Activated naive CD8-positive, alpha-beta T cell (primary cell): ENCODE results near the gene GNG3.

Experiments
- H3K27ac Mint-ChIP-seq: one replicate; pipeline ENCODE4 v1.8.0; 2021; ENCODE audit warnings: mixed read lengths
- H3K27me3 Mint-ChIP-seq: one replicate; pipeline ENCODE4 v1.8.0; 2021; ENCODE audit warnings: mixed read lengths
- H3K36me3 Mint-ChIP-seq: one replicate; pipeline ENCODE4 v1.8.0; 2021; ENCODE audit warnings: mixed read lengths
- H3K4me1 Mint-ChIP-seq: one replicate; pipeline ENCODE4 v1.8.0; 2021; ENCODE audit warnings: low read depth, mixed read lengths
- H3K4me3 Mint-ChIP-seq: one replicate; pipeline ENCODE4 v1.8.0; 2021; ENCODE audit warnings: mild to moderate bottlenecking, mixed read lengths
- H3K9me3 Mint-ChIP-seq: one replicate; pipeline ENCODE4 v1.8.0; 2021; ENCODE audit warnings: low read depth, mixed read lengths

GNG3 gene

GRCh38 chr11:62705880-62706849 is 1.3 kb upstream of the GNG3 start:
- H3K27me3 Mint-ChIP-seq: no peaks in the 10 kb centered on the region
- H3K4me1 Mint-ChIP-seq: peaks cover 41% of the 10 kb centered on the region
- H3K36me3 Mint-ChIP-seq: peaks cover 8% of the 10 kb centered on the region
- H3K27ac Mint-ChIP-seq: peak overlapping the region; percentile 78
- peak overlapping the region; percentile 87 for H3K4me3 Mint-ChIP-seq
- H3K9me3 Mint-ChIP-seq: no peaks in the 10 kb centered on the region

GRCh38 chr11:62706850-62707247 is 627 bp upstream of the GNG3 start:
- Mint-ChIP-seq H3K36me3 (peaks cover 7% of the 10 kb centered on the region), H3K27me3 (no peaks in the 10 kb centered on the region), H3K9me3 (no peaks in the 10 kb centered on the region), H3K4me1 (peaks cover 41% of the 10 kb centered on the region), H3K27ac (peak overlapping the region; percentile 78), H3K4me3 (peak overlapping the region; percentile 73)

- H3K36me3 Mint-ChIP-seq: peaks cover 9% of the 10 kb centered on the region
- H3K4me1 Mint-ChIP-seq: peaks cover 55% of the 10 kb centered on the region
- peak overlapping the region; percentile 97 for H3K27ac Mint-ChIP-seq
- no peaks in the 10 kb centered on the region for H3K27me3 Mint-ChIP-seq
- peak overlapping the region; percentile 91 for H3K4me3 Mint-ChIP-seq
- no peaks in the 10 kb centered on the region for H3K9me3 Mint-ChIP-seq
These were observed 916 bp downstream of the GNG3 start for GRCh38 chr11:62708392-62708791.

- Mint-ChIP-seq H3K4me3 (peak overlapping the region; percentile 91), H3K36me3 (peaks cover 9% of the 10 kb centered on the region), H3K4me1 (peaks cover 58% of the 10 kb centered on the region), H3K27ac (peak overlapping the region; percentile 97), H3K9me3 (no peaks in the 10 kb centered on the region), H3K27me3 (no peaks in the 10 kb centered on the region)
These were observed 1.3 kb downstream of the GNG3 start for GRCh38 chr11:62708793-62709192.

- H3K4me3 Mint-ChIP-seq: peak overlapping the region; percentile 91
- peaks cover 11% of the 10 kb centered on the region for H3K36me3 Mint-ChIP-seq
- H3K27ac Mint-ChIP-seq: peak overlapping the region; percentile 97
- H3K9me3 Mint-ChIP-seq: no peaks in the 10 kb centered on the region
- H3K4me1 Mint-ChIP-seq: peaks cover 63% of the 10 kb centered on the region
- no peaks in the 10 kb centered on the region for H3K27me3 Mint-ChIP-seq
These were observed 1.9 kb downstream of the GNG3 start for GRCh38 chr11:62709247-62710000.

GRCh38 chr11:62710001-62710345 is 2.5 kb downstream of the GNG3 start:
- Mint-ChIP-seq H3K27me3 (no peaks in the 10 kb centered on the region), H3K27ac (peak overlapping the region; percentile 97), H3K9me3 (no peaks in the 10 kb centered on the region), H3K4me1 (peaks cover 65% of the 10 kb centered on the region), H3K4me3 (peak overlapping the region; percentile 91), H3K36me3 (peaks cover 12% of the 10 kb centered on the region)

GRCh38 chr11:62712276-62712812 is 4.9 kb downstream of the GNG3 start:
- Mint-ChIP-seq H3K4me3 (peak overlapping the region; percentile 42), H3K27me3 (no peaks in the 10 kb centered on the region), H3K36me3 (peaks cover 17% of the 10 kb centered on the region), H3K27ac (peak overlapping the region; percentile 88), H3K9me3 (no peaks in the 10 kb centered on the region), H3K4me1 (peaks cover 56% of the 10 kb centered on the region)

- no peaks in the 10 kb centered on the region for H3K9me3 Mint-ChIP-seq
- no peaks in the 10 kb centered on the region for H3K27me3 Mint-ChIP-seq
- H3K27ac Mint-ChIP-seq: peak overlapping the region; percentile 88
- peaks cover 17% of the 10 kb centered on the region for H3K36me3 Mint-ChIP-seq
- peaks cover 56% of the 10 kb centered on the region for H3K4me1 Mint-ChIP-seq
- no peak overlapping the region for H3K4me3 Mint-ChIP-seq
These were observed 5.4 kb downstream of the GNG3 start for GRCh38 chr11:62712861-62713260.

GRCh38 chr11:62713343-62713742 is 5.9 kb downstream of the GNG3 start:
- H3K4me3 Mint-ChIP-seq: no peak overlapping the region
- peaks cover 55% of the 10 kb centered on the region for H3K4me1 Mint-ChIP-seq
- H3K27me3 Mint-ChIP-seq: no peaks in the 10 kb centered on the region
- H3K27ac Mint-ChIP-seq: peak overlapping the region; percentile 88
- peaks cover 21% of the 10 kb centered on the region for H3K36me3 Mint-ChIP-seq
- no peaks in the 10 kb centered on the region for H3K9me3 Mint-ChIP-seq

GRCh38 chr11:62715150-62716130 is 8.0 kb downstream of the GNG3 start:
- Mint-ChIP-seq H3K36me3 (peaks cover 25% of the 10 kb centered on the region), H3K4me3 (no peak overlapping the region), H3K9me3 (no peaks in the 10 kb centered on the region), H3K27me3 (no peaks in the 10 kb centered on the region), H3K4me1 (peaks cover 49% of the 10 kb centered on the region), H3K27ac (peak overlapping the region; percentile 75)

- Mint-ChIP-seq H3K36me3 (peaks cover 22% of the 10 kb centered on the region), H3K9me3 (no peaks in the 10 kb centered on the region)
These were observed 8.7 kb downstream of the GNG3 start for GRCh38 chr11:62716206-62716605.

GRCh38 chr11:62716816-62717215 is 9.3 kb downstream of the GNG3 start:
- Mint-ChIP-seq H3K27ac (peak overlapping the region; percentile 64), H3K4me1 (peaks cover 55% of the 10 kb centered on the region), H3K36me3 (peaks cover 22% of the 10 kb centered on the region), H3K27me3 (no peaks in the 10 kb centered on the region), H3K9me3 (no peaks in the 10 kb centered on the region), H3K4me3 (no peak overlapping the region)

More at GRCh38 chr11:62716206-62716605, 8.7 kb downstream of the GNG3 start:
- Mint-ChIP-seq H3K27me3 (no peaks in the 10 kb centered on the region), H3K4me1 (peaks cover 51% of the 10 kb centered on the region), H3K27ac (peak overlapping the region; percentile 75), H3K4me3 (no peak overlapping the region)

GRCh38 chr11:62719302-62719978 is 12.0 kb downstream of the GNG3 start:
- Mint-ChIP-seq H3K27me3 (no peaks in the 10 kb centered on the region), H3K4me3 (no peak overlapping the region), H3K9me3 (no peaks in the 10 kb centered on the region), H3K4me1 (peaks cover 58% of the 10 kb centered on the region), H3K36me3 (peaks cover 24% of the 10 kb centered on the region), H3K27ac (peak overlapping the region; percentile 78)

GRCh38 chr11:62721994-62722393 is 14.5 kb downstream of the GNG3 start:
- peak overlapping the region; percentile 73 for H3K27ac Mint-ChIP-seq
- no peak overlapping the region for H3K4me3 Mint-ChIP-seq
- H3K36me3 Mint-ChIP-seq: peaks cover 28% of the 10 kb centered on the region

More at GRCh38 chr11:62721994-62722393, 14.5 kb downstream of the GNG3 start:
- H3K4me1 Mint-ChIP-seq: peaks cover 61% of the 10 kb centered on the region
- no peaks in the 10 kb centered on the region for H3K27me3 Mint-ChIP-seq
- H3K9me3 Mint-ChIP-seq: no peaks in the 10 kb centered on the region
